Limb (tissue), 2 donors: ENCODE measurements around the gene SYNE1.
"Not testable (repeated sequence)": the region's sequence is repeated elsewhere in the genome, so short reads cannot be mapped to it uniquely, and the experiment has no call there.

ENCODE experiments used
- DNase-seq, 2 donors: peaks; one replicate each; pipeline ENCODE4 v3.0.0-alpha.2; 2016; ENCODE audit errors: extremely low spot score in 2 of 2

SYNE1 gene

GRCh38 chr6:152148412-152148811 is 488.8 kb downstream of the SYNE1 start:
- no peak for DNase-seq

GRCh38 chr6:152147269-152147668 is 489.9 kb downstream of the SYNE1 start:
- DNase-seq = no peak

- no peak for DNase-seq
Observed at GRCh38 chr6:152146385-152146784, 490.8 kb downstream of the SYNE1 start.

GRCh38 chr6:152143359-152143758 is 493.8 kb downstream of the SYNE1 start:
- no peak for DNase-seq

GRCh38 chr6:152142105-152142504 is 495.1 kb downstream of the SYNE1 start:
- DNase-seq = peak in 1 of 2 donors; percentile 18

- not testable (repeated sequence) for DNase-seq
Observed at GRCh38 chr6:152138344-152138743, 498.8 kb downstream of the SYNE1 start.

GRCh38 chr6:152136449-152136825 is 500.7 kb downstream of the SYNE1 start:
- DNase-seq = no peak

- DNase-seq = no peak
Observed at GRCh38 chr6:152135755-152136448, 501.3 kb downstream of the SYNE1 start.

GRCh38 chr6:152130441-152130840 is 506.7 kb downstream of the SYNE1 start:
- DNase-seq = no peak

GRCh38 chr6:152129691-152130151 is 507.4 kb downstream of the SYNE1 start:
- DNase-seq = no peak

- DNase-seq = no peak
Observed at GRCh38 chr6:152127432-152128165, 509.6 kb downstream of the SYNE1 start.

GRCh38 chr6:152124429-152125074 is 512.6 kb downstream of the SYNE1 start:
- DNase-seq = peak in 1 of 2 donors; percentile 45

GRCh38 chr6:152123076-152123475 is 514.1 kb downstream of the SYNE1 start:
- DNase-seq = no peak

GRCh38 chr6:152122434-152122833 is 514.7 kb downstream of the SYNE1 start:
- no peak for DNase-seq

GRCh38 chr6:152121910-152122309 is 515.3 kb downstream of the SYNE1 start:
- no peak for DNase-seq

GRCh38 chr6:152119831-152120230 is 517.3 kb downstream of the SYNE1 start:
- DNase-seq = no peak

GRCh38 chr6:152118678-152119077 is 518.5 kb downstream of the SYNE1 start:
- DNase-seq = no peak

- no peak for DNase-seq
Observed at GRCh38 chr6:152118224-152118623, 518.9 kb downstream of the SYNE1 start.

- DNase-seq = peak in 1 of 2 donors; percentile 34
Observed at GRCh38 chr6:152117156-152118133, 519.7 kb downstream of the SYNE1 start.

- DNase-seq = no peak
Observed at GRCh38 chr6:152112491-152113261, 524.5 kb downstream of the SYNE1 start.
